ENCODE data around the gene CLCN1.
A peak's percentile ranks its signal among the peaks of the same experiment; 100 is the strongest.

Gene CLCN1

DNA sequence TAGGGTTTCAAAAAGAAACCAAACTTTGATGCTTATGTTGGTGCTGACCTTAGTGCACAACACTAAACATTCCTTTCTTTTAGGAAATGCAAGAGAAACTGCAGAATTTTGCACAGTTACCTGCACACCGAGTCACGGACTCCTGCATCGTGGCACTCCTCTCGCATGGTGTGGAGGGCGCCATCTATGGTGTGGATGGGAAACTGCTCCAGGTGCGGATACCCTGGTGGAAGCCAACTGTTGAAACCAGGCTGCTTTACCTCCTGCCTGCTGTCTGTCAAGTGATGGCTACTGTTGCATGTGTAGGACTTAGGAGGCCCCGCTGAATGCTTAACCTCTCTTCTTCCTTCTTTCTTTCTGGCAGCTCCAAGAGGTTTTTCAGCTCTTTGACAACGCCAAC lies 16.1 kb upstream of the CLCN1 start:
- no peak overlapping the region for H3K18ac ChIP-seq (ENCODE audit: low read length)
- DNase-seq = peak; percentile 32 to 69
- no peak overlapping the region for H4K91ac ChIP-seq (ENCODE audit: low read depth, low read length)
- no peak overlapping the region for H2BK120ac ChIP-seq (ENCODE audit: insufficient read depth, low read length, poor library complexity)
- no peaks in the 10 kb centered on the region for H3K79me1 ChIP-seq (ENCODE audit: low read length)
- no peak overlapping the region for H3K4me2 ChIP-seq (ENCODE audit: low read length)
- no peaks in the 10 kb centered on the region for H3K9me3 ChIP-seq (ENCODE audit: insufficient read depth, low read depth, low read length)
- H3K14ac ChIP-seq (ENCODE audit: low read length) = no peak overlapping the region
- no peaks in the 10 kb centered on the region for H3K27me3 ChIP-seq (ENCODE audit: insufficient read depth, low read length)
- H4K8ac ChIP-seq (ENCODE audit: low read depth, low read length) = no peak overlapping the region
- no peak overlapping the region for H2BK12ac ChIP-seq (ENCODE audit: low read length)
- no peak overlapping the region for H4K12ac ChIP-seq (ENCODE audit: low read depth, low read length)
- no peak overlapping the region for H2AFZ ChIP-seq (ENCODE audit: insufficient read depth, low read length, poor library complexity)
- no peak overlapping the region for H2AK5ac ChIP-seq (ENCODE audit: low read length)
- no peaks in the 10 kb centered on the region for H3K79me2 ChIP-seq (ENCODE audit: control insufficient read depth, insufficient read depth, low read length, poor library complexity)
- no peak overlapping the region for H3K4me3 ChIP-seq (ENCODE audit: low read depth, low read length)
- no peak overlapping the region for H2BK5ac ChIP-seq (ENCODE audit: low read depth, low read length, poor library complexity)
- H3K36me3 ChIP-seq (ENCODE audit: control insufficient read depth in 1 of 2, insufficient read depth in 2 of 2, low read length in 2 of 2) = peaks cover 30 to 52% of the 10 kb centered on the region in 2 experiments
- no CpG with 5 or more reads among the region's 8 CpGs for WGBS (ENCODE audit: extremely low coverage, insufficient coverage, insufficient read length)
- no peak overlapping the region for H3K27ac ChIP-seq (ENCODE audit: low read depth, low read length)
- no peak overlapping the region for H3K9ac ChIP-seq (ENCODE audit: low read length)
- H3K23ac ChIP-seq (ENCODE audit: low read length) = no peak overlapping the region
- no peak overlapping the region for H3K4ac ChIP-seq (ENCODE audit: low read depth, low read length)
- H3K4me1 ChIP-seq (ENCODE audit: control insufficient read depth in 1 of 2, insufficient read depth in 2 of 2, low read length in 2 of 2) = no peaks in the 10 kb centered on the region

DNA sequence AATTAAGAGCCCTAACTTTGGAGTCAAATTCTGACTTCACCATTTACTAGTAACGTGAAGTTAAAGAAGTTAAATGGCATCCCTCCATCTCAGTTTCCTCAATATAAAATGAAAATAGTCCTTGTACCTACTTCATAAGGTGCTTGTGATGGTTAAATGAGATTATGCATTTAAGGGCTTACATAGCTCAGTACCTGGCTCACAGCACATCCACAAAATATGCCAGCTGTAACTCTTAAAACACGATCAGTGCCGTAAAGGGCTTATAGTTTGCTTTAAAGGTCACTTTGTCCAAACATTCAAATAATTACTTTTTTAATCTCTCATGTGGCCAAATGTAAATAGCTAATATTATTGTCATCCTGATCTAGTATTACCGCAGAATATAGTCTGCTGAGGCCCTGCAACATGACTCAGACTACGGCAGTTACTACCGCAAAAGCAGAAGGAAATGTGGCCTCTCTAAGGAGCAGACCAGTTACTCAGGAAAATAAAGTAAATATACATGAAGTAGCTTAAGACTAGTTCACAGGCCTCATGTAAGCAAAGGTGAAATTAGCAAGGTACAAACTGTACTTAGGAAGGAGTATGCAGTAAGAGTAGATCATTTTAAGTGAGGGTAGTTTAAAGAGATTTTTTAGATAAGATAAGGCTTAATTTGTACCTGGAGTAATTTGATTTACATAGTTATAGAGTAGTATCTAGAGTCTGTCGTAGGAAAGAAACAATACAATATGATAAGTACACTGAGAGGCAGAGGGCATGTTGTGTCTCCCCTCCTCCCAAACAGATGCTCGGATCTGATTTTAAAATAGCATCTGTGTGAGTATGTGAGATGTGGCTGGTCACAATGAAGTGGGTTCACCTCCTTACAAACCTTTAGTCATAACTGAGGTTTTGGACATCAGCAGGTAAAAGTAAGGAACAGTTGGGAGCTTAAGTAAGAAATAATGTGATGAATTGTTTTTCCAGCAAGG lies 14.7 kb upstream of the CLCN1 start:
- no peaks in the 10 kb centered on the region for H3K79me1 ChIP-seq (ENCODE audit: low read length)
- H3K27me3 ChIP-seq (ENCODE audit: insufficient read depth, low read length) = no peaks in the 10 kb centered on the region
- H3K4me1 ChIP-seq (ENCODE audit: control insufficient read depth in 1 of 2, insufficient read depth in 2 of 2, low read length in 2 of 2) = no peaks in the 10 kb centered on the region
- no peak overlapping the region for H3K27ac ChIP-seq (ENCODE audit: low read depth, low read length)
- no CpG with 5 or more reads among the region's 8 CpGs for WGBS (ENCODE audit: extremely low coverage, insufficient coverage, insufficient read length)
- no peaks in the 10 kb centered on the region for H3K9me3 ChIP-seq (ENCODE audit: insufficient read depth, low read depth, low read length)
- no peaks in the 10 kb centered on the region for H3K79me2 ChIP-seq (ENCODE audit: control insufficient read depth, insufficient read depth, low read length, poor library complexity)
- H3K4me3 ChIP-seq (ENCODE audit: low read depth, low read length) = no peak overlapping the region
- no peak overlapping the region for H2AFZ ChIP-seq (ENCODE audit: insufficient read depth, low read length, poor library complexity)
- H2BK5ac ChIP-seq (ENCODE audit: low read depth, low read length, poor library complexity) = no peak overlapping the region
- H4K12ac ChIP-seq (ENCODE audit: low read depth, low read length) = no peak overlapping the region
- H3K23ac ChIP-seq (ENCODE audit: low read length) = no peak overlapping the region
- H2BK12ac ChIP-seq (ENCODE audit: low read length) = no peak overlapping the region
- H4K8ac ChIP-seq (ENCODE audit: low read depth, low read length) = no peak overlapping the region
- no peak overlapping the region for H2AK5ac ChIP-seq (ENCODE audit: low read length)
- H4K91ac ChIP-seq (ENCODE audit: low read depth, low read length) = no peak overlapping the region
- H2BK120ac ChIP-seq (ENCODE audit: insufficient read depth, low read length, poor library complexity) = no peak overlapping the region
- no peak overlapping the region for H3K18ac ChIP-seq (ENCODE audit: low read length)
- no peak overlapping the region for H3K14ac ChIP-seq (ENCODE audit: low read length)
- no peak overlapping the region for H3K4me2 ChIP-seq (ENCODE audit: low read length)
- DNase-seq = no peak
- no peak overlapping the region for H3K4ac ChIP-seq (ENCODE audit: low read depth, low read length)
- H3K36me3 ChIP-seq (ENCODE audit: control insufficient read depth in 1 of 2, insufficient read depth in 2 of 2, low read length in 2 of 2) = peaks cover 30 to 52% of the 10 kb centered on the region in 2 experiments
- H3K9ac ChIP-seq (ENCODE audit: low read length) = no peak overlapping the region

DNA sequence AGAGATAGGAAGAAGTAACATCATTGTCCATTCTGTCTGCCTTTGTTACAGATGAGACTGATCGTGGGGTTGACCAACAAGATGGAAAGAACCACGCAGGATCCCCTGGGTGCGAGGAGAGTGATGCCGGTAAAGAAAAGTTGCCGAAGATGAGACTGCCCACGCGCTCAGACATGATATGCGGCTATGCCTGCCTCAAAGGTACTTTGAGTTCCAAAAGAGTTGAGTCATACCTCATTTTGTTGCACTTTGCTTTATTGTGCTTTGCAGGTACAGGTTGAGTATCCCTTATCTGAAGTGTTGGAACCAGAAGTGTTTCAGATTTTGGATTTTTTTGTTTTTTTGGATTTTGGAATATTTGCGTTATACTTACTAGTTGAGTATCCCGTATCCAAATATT lies 12.2 kb upstream of the CLCN1 start:
- Histone ChIP-seq H3K27ac (ENCODE audit: low read depth, low read length) (no peak overlapping the region), H2BK120ac (ENCODE audit: insufficient read depth, low read length, poor library complexity) (no peak overlapping the region), H2BK12ac (ENCODE audit: low read length) (no peak overlapping the region), H3K79me2 (ENCODE audit: control insufficient read depth, insufficient read depth, low read length, poor library complexity) (no peaks in the 10 kb centered on the region), H3K36me3 (ENCODE audit: control insufficient read depth in 1 of 2, insufficient read depth in 2 of 2, low read length in 2 of 2) (peaks cover 31 to 58% of the 10 kb centered on the region in 2 experiments), H2AK5ac (ENCODE audit: low read length) (no peak overlapping the region), H2AFZ (ENCODE audit: insufficient read depth, low read length, poor library complexity) (no peak overlapping the region), H4K12ac (ENCODE audit: low read depth, low read length) (no peak overlapping the region), H3K9ac (ENCODE audit: low read length) (no peak overlapping the region), H3K27me3 (ENCODE audit: insufficient read depth, low read length) (no peaks in the 10 kb centered on the region), H3K4me1 (ENCODE audit: control insufficient read depth in 1 of 2, insufficient read depth in 2 of 2, low read length in 2 of 2) (no peaks in the 10 kb centered on the region), H3K18ac (ENCODE audit: low read length) (no peak overlapping the region), H3K79me1 (ENCODE audit: low read length) (no peaks in the 10 kb centered on the region), H3K23ac (ENCODE audit: low read length) (no peak overlapping the region), H3K4me2 (ENCODE audit: low read length) (no peak overlapping the region), H4K8ac (ENCODE audit: low read depth, low read length) (no peak overlapping the region), H2BK5ac (ENCODE audit: low read depth, low read length, poor library complexity) (no peak overlapping the region), H3K4ac (ENCODE audit: low read depth, low read length) (no peak overlapping the region), H3K14ac (ENCODE audit: low read length) (no peak overlapping the region), H4K91ac (ENCODE audit: low read depth, low read length) (no peak overlapping the region), H3K9me3 (ENCODE audit: insufficient read depth, low read depth, low read length) (no peaks in the 10 kb centered on the region), H3K4me3 (ENCODE audit: low read depth, low read length) (no peak overlapping the region)
- DNase-seq = peak in 1 of 2 donors; percentile 31
- WGBS (ENCODE audit: extremely low coverage, insufficient coverage, insufficient read length) = no CpG with 5 or more reads among the region's 10 CpGs

DNA sequence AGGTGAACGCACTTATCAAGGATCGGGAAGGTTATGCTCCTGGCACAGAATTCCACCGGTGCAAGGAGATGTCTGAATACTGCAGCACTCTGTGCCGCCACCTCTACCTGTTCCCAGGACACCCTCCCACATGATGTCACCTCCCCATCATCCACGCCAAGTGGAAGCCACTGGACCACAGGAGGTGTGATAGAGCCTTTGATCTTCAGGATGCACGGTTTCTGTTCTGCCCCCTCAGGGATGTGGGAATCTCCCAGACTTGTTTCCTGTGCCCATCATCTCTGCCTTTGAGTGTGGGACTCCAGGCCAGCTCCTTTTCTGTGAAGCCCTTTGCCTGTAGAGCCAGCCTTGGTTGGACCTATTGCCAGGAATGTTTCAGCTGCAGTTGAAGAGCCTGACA lies 11.0 kb upstream of the CLCN1 start:
- no peak for DNase-seq
- Histone ChIP-seq H3K4ac (ENCODE audit: low read depth, low read length) (no peak overlapping the region), H2AFZ (ENCODE audit: insufficient read depth, low read length, poor library complexity) (no peak overlapping the region), H3K14ac (ENCODE audit: low read length) (no peak overlapping the region), H3K9me3 (ENCODE audit: insufficient read depth, low read depth, low read length) (no peaks in the 10 kb centered on the region), H2BK5ac (ENCODE audit: low read depth, low read length, poor library complexity) (no peak overlapping the region), H3K4me3 (ENCODE audit: low read depth, low read length) (no peak overlapping the region), H3K9ac (ENCODE audit: low read length) (no peak overlapping the region), H2BK120ac (ENCODE audit: insufficient read depth, low read length, poor library complexity) (no peak overlapping the region), H2BK12ac (ENCODE audit: low read length) (no peak overlapping the region), H3K18ac (ENCODE audit: low read length) (no peak overlapping the region), H3K23ac (ENCODE audit: low read length) (no peak overlapping the region), H4K8ac (ENCODE audit: low read depth, low read length) (no peak overlapping the region), H3K27me3 (ENCODE audit: insufficient read depth, low read length) (no peaks in the 10 kb centered on the region), H3K27ac (ENCODE audit: low read depth, low read length) (no peak overlapping the region), H3K4me1 (ENCODE audit: control insufficient read depth in 1 of 2, insufficient read depth in 2 of 2, low read length in 2 of 2) (no peaks in the 10 kb centered on the region), H3K79me2 (ENCODE audit: control insufficient read depth, insufficient read depth, low read length, poor library complexity) (no peaks in the 10 kb centered on the region), H4K91ac (ENCODE audit: low read depth, low read length) (no peak overlapping the region), H3K4me2 (ENCODE audit: low read length) (no peak overlapping the region), H2AK5ac (ENCODE audit: low read length) (no peak overlapping the region), H3K36me3 (ENCODE audit: control insufficient read depth in 1 of 2, insufficient read depth in 2 of 2, low read length in 2 of 2) (peaks cover 27 to 53% of the 10 kb centered on the region in 2 experiments), H4K12ac (ENCODE audit: low read depth, low read length) (no peak overlapping the region), H3K79me1 (ENCODE audit: low read length) (no peaks in the 10 kb centered on the region)
- WGBS (ENCODE audit: extremely low coverage, insufficient coverage, insufficient read length) = no CpG with 5 or more reads among the region's 6 CpGs
